GM21381 (cell line): ENCODE measurements around the gene PLXNA2.

Experiments used
- ATAC-seq: cut with Tn5 transposase; IDR thresholded peaks from one replicate; pipeline ENCODE4 v1.9.1; 2021; ENCODE audit warnings: mild to moderate bottlenecking, moderate library complexity; ENCODE audit not compliant: unreplicated experiment

Gene PLXNA2

DNA sequence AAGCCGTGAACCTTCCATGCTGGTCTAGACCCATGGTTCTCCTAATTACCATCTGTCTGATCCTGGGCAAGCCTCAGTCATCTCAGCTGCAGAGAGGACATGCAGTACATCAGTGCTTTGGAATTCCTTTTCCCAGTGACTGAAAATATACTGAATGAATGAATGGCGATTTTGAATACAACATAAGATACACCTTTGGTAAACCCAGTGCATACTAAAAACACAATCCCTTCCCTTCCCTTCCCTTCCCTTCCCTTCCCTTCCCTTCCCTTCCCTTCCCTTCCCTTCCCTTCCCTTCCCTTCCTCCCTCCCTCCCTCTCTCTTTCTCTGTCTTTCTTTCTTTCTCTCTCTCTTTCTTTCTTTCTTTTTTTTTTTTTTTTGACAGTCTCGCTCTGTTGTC lies 21.3 kb upstream of the PLXNA2 start:
- no peak for ATAC-seq

DNA sequence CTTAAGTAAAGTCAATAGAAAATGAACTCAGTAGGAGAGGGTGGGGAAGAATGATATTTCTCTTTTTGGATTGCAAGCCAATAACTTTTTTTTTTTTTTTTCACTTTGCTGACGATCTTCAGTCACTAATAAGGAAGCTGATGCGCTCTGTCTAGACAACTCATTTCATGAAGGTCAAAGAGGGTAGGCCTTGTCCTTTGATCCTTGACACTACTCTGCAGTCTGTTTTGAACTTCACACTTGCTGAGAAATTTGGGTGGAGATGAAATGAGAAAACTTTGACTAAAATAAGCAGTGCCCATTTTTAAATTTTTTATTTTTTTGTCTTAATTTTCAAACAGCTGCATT lies 20.9 kb upstream of the PLXNA2 start:
- ATAC-seq: no peak

DNA sequence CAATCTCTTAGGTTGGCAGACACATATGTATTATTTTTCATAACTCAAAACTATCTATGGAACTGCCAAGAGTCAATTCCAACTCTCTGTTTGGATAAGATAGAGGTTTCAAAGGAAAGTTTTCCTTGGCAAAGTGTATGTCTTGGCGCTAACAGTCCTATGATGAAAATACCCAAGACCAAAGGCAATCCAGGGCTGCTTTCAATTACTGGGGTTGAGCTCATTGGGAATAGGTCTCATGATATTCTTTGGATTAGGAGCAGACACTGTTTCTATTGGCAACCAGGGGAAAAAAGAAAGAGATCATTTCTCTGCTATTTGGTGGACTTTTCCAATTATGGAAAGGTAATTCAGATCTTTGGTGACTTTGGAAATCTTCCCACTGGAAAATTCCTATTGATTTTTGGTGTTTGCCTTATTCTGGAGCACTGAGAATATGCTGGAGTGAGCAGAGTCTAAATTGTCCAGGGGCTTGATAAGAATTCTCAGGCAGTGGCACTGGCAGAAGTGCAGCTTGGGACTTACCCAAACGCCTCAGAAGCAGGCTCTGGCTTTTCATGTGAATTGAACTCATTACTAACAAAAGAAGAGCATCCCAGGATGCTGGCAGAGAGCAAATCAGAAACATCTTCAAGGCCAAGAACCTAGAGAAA lies 20.4 kb upstream of the PLXNA2 start:
- no peak for ATAC-seq

DNA sequence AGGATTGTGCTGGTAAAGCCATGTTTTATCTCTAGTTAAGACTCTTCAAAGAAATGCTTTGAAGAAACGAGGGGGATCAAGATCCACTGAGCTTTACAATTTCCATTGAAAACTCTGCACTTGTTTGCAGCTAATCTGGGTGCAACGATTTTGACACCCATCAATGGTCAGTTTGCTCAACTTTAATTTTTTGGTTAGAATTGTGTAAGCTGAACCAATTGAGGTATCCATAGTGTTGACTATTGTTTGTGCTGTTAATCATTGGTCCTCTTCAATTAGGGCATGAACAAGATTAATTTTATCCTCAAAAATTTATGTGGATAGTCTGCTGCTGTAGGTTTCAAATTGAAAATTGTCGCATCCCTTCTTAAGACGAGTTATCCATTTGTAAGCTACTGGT lies 17.7 kb upstream of the PLXNA2 start:
- ATAC-seq: no peak

DNA sequence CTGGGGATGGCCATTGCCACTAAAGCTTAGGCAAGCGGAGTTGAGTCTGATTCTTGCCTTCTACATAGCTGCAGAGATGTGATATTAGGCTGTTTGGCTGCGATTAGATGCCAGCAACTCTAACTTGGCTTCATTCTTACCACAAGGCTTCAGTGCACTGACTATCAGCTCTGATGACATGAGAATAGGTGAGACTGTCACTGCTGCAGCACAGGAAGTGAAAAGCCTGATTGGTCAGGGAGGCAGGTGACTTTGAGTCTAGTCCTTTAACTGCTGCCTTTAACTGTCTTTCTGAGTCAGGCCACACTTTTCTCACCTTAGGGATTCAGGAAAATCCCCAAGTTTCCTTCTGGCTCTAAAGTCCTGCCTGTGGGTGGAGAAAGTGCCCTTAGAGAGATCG lies 14.1 kb upstream of the PLXNA2 start:
- no peak for ATAC-seq

DNA sequence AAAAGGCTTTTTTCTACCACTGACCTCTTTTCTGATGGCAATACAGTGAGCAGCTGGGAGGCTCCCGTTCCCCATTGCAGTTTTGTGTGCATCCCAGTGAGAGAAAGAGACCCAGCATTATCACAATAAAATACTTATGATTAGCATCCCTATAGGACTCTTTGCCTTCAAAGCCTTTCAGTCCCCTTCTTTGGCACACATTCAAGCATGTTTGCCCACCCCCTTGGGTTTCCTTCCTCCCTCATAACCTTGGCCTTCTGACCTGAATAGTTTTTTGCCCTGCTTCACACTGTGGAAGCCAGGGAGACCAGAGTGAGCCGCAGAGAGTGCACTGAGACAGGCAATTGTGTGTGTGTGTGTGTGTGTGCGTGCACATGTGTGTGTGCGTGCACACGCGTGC lies 13.2 kb upstream of the PLXNA2 start:
- ATAC-seq: no peak

DNA sequence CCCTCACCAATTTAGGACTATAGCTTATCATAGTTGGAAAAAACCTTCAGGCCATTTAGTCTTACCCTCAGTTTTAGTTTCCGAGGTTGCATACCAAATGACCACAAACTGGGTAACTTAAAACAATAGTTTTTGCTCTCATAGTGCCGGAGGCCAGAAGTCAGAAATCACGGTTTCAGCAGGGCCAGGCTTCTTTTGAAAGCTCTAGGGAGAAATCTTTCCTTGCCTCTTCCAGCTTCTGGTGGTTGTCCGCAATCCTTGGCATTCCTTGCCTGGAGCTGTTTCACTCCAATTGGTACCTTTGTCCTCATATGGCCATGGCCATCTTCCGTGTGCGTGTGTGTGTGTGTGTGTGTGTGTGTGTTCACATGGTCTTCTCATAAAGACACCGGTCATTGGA lies 12.4 kb upstream of the PLXNA2 start:
- ATAC-seq: no peak

DNA sequence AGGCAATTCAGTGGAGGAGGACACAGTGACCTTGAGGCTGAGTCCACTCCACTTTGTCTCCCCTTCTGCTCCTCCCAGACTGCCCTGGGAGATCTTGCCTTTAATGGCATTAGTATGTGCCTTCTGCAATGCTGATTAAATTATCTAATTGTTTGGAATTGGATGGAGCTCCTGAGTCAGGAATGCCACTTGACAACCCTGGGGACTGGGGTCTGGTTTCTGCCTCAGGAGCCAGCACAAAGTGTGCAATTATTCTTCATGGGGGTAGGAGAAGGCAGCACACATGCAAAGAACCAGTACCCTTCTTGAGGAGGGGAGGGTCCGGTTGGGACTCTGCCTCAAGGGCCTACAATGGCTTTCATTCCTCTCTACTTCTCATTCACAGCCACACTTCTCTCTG lies 11.9 kb upstream of the PLXNA2 start:
- no peak for ATAC-seq

DNA sequence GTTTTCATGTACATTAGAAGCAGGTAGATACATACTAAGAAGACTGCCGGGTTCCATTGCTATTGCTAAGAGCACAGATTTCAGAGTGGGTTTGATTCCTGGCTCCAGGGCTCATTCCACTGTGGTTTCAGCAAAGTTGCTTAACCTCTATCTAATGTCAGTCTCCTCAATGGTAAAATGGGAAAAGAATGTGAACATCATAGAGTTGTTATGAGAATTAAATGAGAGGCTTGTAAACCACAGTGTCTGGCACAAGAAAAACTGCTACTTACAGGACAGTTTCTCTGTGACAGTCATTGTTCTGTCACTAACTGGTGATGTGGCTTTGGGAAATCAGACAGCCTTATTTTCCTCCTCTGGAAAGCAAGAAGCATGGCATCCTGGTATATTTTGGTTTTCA lies 10.7 kb upstream of the PLXNA2 start:
- ATAC-seq: no peak

DNA sequence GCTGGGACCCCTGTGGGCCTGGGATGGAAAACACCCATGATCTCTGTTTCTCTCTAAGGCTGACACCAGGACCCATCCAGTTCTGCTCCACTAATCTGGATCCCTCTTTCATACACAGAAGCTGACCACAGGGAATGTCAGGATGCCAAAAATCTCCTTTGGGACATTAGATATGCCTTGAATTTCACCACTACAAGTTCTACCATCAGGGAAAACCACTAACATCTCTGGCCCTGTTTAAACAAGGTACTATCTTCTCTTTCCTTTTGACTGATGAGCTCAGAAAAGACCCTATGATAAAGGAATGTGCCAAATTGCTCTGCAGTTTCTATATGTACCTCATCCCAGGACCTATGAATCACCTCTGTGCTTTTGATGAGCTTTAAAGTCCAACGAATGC lies 10.2 kb upstream of the PLXNA2 start:
- no peak for ATAC-seq

DNA sequence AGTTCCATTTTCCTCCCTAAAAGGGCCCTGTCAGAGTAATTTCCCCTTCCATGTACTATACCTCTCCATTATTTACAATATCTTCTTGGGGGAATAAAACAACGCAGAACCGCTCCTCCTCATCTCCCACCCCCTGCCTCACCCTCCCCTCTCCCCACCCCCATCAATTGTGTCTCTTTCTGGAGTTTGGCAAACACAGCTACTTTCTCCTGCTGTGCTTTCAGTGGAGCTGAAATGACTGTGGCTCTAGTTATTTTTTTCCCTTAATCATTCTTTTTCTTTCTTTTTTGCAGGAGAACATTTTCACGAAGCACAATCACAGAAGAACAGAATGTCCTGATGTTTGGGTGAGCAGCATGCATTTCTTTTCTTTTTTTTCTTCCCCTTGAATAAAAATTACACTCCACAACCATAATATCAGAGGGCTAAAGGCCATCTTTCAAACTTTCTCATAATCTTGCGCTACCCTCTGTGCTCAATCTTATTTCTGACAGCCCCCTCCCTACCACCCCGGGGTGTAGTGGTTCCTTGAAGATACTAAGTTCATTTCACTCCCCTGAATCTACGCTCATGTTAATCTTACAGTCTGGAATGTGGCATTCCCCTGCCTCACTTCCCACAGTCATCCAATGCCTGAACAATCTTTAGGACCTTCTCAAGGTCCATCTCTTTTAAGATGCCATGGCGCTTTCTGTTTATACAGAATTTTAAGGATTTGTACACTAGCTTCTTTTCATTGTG lies 8.8 kb upstream of the PLXNA2 start:
- no peak for ATAC-seq

DNA sequence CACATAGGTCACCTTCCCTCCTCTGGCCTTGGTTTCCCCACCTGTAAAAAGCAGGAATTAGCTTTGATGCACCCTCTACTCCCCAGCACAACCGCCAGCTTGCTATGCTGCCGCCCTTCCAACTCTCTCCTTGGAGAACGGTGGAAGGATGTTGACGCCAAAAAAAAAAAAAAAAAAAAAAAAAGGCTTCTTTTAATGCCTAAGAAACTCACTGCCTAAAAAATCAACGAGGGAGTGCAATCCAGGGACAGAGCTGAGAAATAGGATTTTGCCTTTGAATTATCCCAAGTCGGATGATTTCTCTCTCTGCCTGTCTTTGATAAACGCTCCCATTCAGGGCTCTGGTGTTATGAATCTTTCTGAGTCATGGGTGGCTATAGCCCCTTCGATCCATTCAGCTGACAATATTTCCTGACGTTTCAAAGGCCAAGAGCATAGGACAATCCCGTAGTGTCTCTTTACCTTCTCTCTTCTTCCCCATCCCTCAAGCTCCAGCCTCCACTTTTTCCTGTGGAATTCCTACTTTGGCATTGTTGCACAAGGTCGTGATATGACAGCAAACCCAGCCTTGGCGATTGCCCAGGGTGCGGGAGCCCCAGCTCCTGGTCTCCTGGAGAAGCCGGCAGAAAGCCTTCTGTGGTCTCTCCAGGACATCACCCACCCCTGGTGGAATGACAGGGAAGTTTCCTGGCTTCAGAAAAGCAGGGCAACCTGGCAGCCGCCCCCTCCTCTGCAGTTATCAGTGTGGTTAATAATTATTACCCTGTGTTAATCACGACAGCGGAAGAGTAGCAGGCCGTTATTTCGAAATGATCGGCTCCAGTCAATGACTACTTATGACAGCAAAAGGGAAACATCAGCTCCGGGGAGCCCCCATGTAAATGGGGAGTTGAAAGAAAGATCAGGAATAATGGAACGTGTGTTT lies 8.0 kb upstream of the PLXNA2 start:
- ATAC-seq: no peak

DNA sequence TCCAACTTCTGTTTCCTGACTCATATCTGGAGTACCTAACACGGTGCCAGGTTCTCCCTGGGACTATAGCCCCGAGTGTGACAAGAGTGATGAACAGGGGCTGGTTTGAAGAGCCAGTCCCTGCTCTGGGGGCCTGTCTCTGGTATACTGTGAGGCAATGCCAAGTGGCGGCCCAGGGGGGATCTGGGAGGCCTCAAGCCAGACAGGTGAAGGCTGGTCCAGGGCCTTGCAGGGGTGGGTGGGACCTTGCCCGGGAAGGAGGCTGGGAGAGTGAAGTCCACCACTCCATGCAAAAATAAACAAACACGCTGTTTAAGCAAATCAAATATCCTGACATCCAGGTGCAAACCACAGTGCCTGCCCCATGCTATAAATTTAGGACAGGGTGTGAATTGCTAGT lies 6.8 kb upstream of the PLXNA2 start:
- no peak for ATAC-seq

DNA sequence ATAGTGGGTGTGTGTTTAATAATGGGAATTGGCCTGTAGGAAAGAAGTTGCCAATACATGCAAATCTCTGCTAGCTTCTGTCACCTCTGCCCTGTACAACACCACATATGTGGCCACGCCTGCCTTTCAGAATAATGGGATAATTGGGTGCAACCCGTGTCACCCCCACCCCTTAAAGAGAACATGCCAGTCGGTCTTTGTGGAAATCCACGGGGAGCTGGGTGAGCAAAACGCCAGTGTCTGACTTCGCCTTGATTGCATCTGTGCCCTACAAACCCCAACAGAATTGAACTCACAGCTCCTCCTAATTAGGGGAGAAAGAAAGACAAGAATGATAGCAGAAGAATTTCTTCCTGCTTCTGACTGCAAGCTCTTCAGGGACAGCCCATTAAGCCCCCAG lies 6.4 kb upstream of the PLXNA2 start:
- ATAC-seq: no peak

DNA sequence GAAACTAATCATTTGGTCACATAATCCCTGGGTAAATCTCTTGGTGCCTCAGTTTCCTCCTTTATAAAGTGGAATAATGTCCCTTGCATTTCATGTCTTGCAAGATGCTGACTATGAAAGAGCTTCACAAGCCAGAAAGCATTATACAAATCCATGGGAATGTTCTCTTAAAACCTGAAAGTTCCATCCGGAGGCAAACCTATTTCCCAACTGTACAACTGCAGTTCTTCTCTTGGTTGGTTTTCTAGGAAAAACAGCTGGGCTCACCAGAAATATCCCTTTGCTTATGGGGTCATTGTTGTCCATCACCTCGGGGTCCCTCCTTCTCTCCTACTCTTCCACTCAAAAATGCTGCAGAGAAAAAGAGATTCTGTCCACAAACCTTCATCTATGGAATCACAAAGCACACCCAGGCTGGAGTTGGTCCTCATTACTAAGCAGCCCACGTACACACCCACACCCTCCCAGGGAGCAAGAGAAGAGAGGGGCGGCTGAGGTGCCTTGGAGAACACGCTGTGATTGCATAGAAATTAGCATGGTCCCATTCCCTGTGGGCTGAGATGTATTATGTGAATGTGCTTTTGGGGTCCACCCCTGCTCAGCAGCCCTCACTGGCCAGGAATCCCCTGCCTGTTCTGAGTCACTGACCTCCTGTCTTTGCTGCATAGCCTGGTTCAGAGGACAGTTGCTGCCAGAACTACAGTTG lies 5.0 kb upstream of the PLXNA2 start:
- no peak for ATAC-seq

DNA sequence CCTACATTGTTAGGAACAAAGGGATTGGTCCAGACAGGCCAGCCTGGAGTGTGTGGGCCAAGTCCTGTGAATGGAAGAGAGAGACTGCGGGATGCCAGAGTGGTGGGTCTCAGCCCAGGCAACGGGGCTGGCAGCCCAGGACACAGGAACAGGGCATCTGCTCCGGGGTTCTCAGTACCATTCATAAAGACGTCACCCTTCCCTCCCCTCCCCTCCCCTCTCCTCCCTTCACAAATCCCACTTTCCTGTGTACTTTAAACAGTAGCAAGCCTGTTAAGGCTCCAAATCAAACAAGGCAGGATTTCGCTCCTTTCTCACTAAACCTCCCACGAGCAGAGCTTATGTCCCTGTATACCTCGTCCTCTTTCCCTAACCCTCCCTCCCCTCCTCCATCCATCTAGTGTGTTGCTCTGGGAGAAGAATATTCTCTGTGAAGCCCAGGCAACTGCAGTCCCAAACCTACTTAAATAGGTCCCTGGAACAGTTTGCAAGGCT lies 4.2 kb upstream of the PLXNA2 start:
- no peak for ATAC-seq

DNA sequence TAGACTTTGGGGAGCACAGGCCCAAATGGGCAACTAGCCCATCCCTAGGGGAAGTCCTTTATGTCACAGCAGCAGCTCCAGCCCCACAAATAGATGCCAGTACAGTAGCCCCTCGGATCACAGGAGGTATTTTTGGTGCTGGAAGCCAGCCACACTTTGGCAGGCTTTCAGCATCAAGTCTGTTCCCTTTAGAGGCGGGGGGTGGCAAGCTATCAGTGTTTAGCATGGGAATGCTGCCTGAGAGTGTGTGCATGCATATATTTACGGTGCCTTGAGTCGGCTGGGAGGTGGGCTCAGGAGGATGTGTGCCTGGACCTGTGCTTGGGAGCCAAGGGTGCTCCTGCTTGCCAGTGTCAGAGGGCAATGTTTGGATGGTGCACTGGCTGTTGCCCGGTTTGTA lies 3.5 kb upstream of the PLXNA2 start:
- no peak for ATAC-seq

DNA sequence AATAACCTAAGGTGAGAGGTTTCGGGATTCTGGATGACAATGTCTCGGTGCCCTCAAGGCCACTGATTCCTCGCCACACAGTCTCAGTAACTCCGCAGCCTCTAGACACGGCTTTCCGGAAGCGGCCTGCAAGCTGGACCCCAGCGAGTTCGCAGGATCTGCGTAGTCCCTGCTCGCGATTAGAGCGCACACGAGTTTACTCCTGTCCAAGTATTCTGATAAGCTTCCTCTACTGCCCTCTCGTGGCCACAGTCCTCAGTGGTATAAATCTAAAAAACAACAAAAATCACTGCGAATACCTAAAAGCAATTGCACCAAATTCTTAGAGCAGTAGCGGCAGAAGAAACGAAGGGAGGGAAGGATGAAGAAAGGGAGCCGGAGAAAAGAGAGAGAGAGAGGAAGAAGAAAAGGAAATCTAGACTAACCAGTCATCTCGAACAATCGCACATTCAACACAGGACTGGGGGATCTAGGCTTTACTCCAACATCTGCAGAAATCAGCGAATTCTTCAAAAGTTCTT lies 1.1 kb upstream of the PLXNA2 start:
- ATAC-seq: peak; percentile 64

DNA sequence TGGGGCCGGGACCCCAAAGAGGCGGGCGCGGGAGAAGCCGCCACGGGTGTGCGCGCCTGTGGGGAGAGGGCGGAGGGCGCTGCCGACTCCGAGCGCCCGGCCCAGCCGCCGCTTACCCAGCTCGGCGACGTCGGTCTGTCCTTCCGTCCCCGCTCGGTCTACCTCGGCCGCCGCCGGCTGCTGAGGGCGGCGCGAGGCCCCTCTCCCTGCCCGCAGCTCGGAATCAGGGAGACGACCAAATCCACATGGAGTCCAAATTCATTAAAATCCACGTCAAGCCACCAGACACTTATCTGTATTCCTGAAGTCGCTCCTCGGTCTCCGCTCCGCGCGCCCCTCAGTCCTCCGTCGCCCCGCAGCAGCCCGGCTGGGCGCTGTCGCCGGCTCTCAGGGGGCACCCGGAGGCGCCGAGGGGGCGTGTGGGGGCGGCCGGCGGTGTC lies 637 bp downstream of the PLXNA2 start:
- no peak for ATAC-seq

DNA sequence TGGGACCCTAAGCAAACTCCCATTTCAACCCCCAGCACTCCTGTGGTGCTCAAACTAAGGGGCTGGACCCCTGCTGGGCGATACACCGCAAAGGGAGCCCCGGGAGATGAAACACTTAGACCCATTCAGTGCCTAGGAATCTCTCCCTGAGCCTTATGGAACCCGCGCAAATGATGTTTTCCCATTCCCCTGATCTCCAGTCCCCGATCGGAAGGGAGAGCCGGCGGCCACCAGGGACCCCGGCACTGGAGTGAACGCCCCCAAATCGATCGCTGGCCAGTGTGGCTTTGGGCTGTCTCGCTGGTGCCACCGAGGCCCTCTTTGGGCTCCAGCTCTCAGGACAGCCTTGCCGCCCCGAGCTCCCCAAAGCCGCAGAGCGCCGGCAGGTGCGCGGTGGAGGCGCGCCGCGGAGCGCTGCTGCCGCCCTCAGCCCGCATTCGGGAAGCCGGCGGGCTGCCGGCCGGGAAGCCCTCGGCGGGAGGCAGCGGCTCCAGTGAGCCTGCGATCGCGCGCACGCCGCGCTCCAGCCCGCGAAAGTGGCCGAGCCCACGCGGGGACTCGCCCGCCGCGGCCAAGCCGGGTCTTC lies 1.1 kb downstream of the PLXNA2 start:
- no peak for ATAC-seq
